GM18909 (cell line): Measurements from ENCODE around the gene LHX3.
"Not testable (repeated sequence)": the region's sequence is repeated elsewhere in the genome, so short reads cannot be mapped to it uniquely, and the experiment has no call there.

ENCODE experiments used
- ATAC-seq: cut with Tn5 transposase; IDR thresholded peaks from one replicate; pipeline ENCODE4 v1.9.1; 2021; ENCODE audit warnings: mild to moderate bottlenecking; ENCODE audit not compliant: unreplicated experiment, poor library complexity

LHX3 gene

GRCh38 chr9:136242248-136242647, 37.3 kb upstream of the LHX3 start:
- ATAC-seq: no peak

GRCh38 chr9:136241542-136241941, 36.6 kb upstream of the LHX3 start:
- no peak for ATAC-seq

GRCh38 chr9:136240941-136241340, 36.0 kb upstream of the LHX3 start:
- ATAC-seq: no peak

- peak; percentile 31 for ATAC-seq
These were observed 35.0 kb upstream of the LHX3 start for GRCh38 chr9:136239983-136240330.

GRCh38 chr9:136239135-136239982, 34.4 kb upstream of the LHX3 start:
- ATAC-seq: no peak

GRCh38 chr9:136238342-136238732, 33.4 kb upstream of the LHX3 start:
- ATAC-seq: no peak

- ATAC-seq: no peak
These were observed 32.8 kb upstream of the LHX3 start for GRCh38 chr9:136237486-136238341.

- ATAC-seq: not testable (repeated sequence)
These were observed 31.8 kb upstream of the LHX3 start for GRCh38 chr9:136236471-136237410.

GRCh38 chr9:136235709-136236455, 31.0 kb upstream of the LHX3 start:
- ATAC-seq: no peak

- no peak for ATAC-seq
These were observed 30.2 kb upstream of the LHX3 start for GRCh38 chr9:136235171-136235570.

GRCh38 chr9:136234597-136234996, 29.7 kb upstream of the LHX3 start:
- ATAC-seq: no peak

GRCh38 chr9:136233868-136234267, 28.9 kb upstream of the LHX3 start:
- no peak for ATAC-seq

- no peak for ATAC-seq
These were observed 28.5 kb upstream of the LHX3 start for GRCh38 chr9:136233411-136233810.

- ATAC-seq: no peak
These were observed 28.0 kb upstream of the LHX3 start for GRCh38 chr9:136232969-136233368.

GRCh38 chr9:136231478-136232297, 26.8 kb upstream of the LHX3 start:
- ATAC-seq: no peak

GRCh38 chr9:136230773-136231172, 25.8 kb upstream of the LHX3 start:
- no peak for ATAC-seq

- ATAC-seq: no peak
These were observed 25.4 kb upstream of the LHX3 start for GRCh38 chr9:136230365-136230764.

GRCh38 chr9:136229096-136230065, 24.5 kb upstream of the LHX3 start:
- ATAC-seq: no peak
